Right hindlimb (tissue), 1 donor: ENCODE measurements around the gene RBM20.

Experiments used
- DNase-seq: peaks from one replicate; pipeline ENCODE4 v3.0.0-alpha.2; 2018

RBM20 gene

GRCh38 chr10:110742801-110743200 lies 98.7 kb downstream of the RBM20 start:
- DNase-seq, result no peak

DNA sequence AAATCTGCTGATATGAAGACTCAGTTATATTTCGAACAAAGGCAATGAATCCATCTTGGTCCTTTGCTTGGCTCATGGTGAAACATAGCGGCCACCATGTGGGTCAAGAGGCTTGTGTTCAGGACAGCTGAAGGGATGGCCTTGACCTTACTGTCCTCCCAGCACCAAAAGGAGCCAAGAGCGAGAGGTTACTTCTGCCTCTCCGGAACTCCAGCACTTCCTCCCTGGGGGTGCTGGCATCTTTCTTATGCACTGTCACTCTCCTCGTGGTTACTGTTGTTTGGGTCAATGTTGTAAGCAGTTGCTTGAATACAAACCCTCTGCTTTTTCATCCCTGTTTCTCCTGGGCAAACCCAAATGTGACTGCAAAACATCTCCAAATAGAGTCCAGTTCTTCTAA lies 100.6 kb downstream of the RBM20 start:
- DNase-seq, result no peak

DNA sequence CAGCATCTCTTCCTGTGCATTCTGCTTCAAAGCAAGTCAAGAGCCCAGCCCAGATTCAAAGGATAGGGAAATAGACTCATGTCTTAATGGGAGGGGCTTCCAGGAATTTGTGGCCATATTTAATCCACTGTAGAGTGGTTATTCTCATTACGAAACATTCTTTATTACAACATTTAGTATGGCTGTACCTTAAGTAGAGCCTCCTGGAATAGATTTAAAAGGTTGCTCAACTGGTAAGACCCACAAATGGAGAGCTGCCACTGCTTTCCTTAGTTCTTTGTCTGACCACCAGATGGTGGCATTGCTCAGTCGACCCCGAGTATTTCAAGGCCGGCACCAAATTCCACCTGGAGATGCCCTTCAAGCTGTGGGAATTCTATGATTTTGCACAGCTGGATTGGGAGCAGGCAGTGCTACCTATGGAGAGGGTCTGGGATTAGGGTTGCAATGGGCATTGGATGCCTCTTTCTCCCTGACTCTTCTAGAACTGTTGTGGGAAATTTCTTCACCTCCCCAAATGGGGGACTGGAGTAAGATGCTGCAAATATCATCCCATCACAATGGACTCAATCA lies 102.2 kb downstream of the RBM20 start:
- DNase-seq, result peak; percentile 72

- no peak for DNase-seq
Observed at GRCh38 chr10:110746969-110747608, 103.0 kb downstream of the RBM20 start.

GRCh38 chr10:110747609-110748464 lies 103.7 kb downstream of the RBM20 start:
- DNase-seq, result no peak

GRCh38 chr10:110748970-110749369 lies 104.8 kb downstream of the RBM20 start:
- no peak for DNase-seq

- DNase-seq, result no peak
Observed at GRCh38 chr10:110750931-110751330, 106.8 kb downstream of the RBM20 start.

GRCh38 chr10:110751850-110752249 lies 107.7 kb downstream of the RBM20 start:
- no peak for DNase-seq

- no peak for DNase-seq
Observed at GRCh38 chr10:110753462-110753861, 109.3 kb downstream of the RBM20 start.

GRCh38 chr10:110754375-110755105 lies 110.4 kb downstream of the RBM20 start:
- DNase-seq, result no peak

- DNase-seq, result no peak
Observed at GRCh38 chr10:110755781-110756180, 111.6 kb downstream of the RBM20 start.

DNA sequence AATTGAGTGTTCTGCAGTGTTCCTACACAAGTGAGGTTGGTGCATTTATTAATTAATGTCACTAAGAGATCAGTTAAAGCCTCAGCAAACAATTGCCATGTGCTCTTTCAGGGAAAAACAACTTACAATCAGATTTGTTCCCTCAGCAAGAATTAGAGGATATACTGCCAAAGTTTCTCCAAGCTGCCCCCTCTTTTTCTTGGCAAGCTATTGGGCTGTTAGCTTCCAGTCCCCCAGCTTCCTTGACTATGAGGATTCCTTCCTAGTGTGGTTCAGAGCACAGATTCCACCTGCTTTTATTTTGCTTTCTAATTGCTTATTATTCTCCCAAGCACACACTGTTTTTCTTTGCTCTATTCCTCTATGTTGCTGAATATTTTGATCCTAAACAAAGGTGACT lies 112.7 kb downstream of the RBM20 start:
- DNase-seq, result no peak

DNA sequence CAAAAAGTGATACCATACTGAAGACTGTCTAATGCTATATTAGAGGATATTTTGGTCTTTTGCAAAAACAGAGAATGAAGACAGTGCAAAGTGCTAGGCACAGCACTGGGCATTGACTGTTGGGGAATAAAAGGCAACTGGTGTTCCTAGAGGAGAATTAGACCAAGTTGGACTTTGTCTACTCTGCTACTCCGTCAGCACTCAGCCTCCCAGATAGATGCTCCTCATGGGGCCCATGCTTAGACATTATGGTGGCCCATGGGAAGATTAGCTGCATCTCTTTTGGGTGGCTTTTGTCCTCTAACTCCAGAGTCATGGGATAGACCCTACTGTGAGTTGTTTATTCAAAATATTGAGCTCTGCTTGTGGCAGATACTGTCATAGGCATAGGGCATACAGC lies 113.5 kb downstream of the RBM20 start:
- no peak for DNase-seq

- no peak for DNase-seq
Observed at GRCh38 chr10:110758128-110758765, 114.1 kb downstream of the RBM20 start.

- DNase-seq, result no peak
Observed at GRCh38 chr10:110758898-110759297, 114.8 kb downstream of the RBM20 start.

- DNase-seq, result no peak
Observed at GRCh38 chr10:110759523-110759922, 115.4 kb downstream of the RBM20 start.

- no peak for DNase-seq
Observed at GRCh38 chr10:110762109-110762848, 118.1 kb downstream of the RBM20 start.

GRCh38 chr10:110762849-110763211 lies 118.7 kb downstream of the RBM20 start:
- no peak for DNase-seq

GRCh38 chr10:110764378-110764777 lies 120.2 kb downstream of the RBM20 start:
- no peak for DNase-seq

DNA sequence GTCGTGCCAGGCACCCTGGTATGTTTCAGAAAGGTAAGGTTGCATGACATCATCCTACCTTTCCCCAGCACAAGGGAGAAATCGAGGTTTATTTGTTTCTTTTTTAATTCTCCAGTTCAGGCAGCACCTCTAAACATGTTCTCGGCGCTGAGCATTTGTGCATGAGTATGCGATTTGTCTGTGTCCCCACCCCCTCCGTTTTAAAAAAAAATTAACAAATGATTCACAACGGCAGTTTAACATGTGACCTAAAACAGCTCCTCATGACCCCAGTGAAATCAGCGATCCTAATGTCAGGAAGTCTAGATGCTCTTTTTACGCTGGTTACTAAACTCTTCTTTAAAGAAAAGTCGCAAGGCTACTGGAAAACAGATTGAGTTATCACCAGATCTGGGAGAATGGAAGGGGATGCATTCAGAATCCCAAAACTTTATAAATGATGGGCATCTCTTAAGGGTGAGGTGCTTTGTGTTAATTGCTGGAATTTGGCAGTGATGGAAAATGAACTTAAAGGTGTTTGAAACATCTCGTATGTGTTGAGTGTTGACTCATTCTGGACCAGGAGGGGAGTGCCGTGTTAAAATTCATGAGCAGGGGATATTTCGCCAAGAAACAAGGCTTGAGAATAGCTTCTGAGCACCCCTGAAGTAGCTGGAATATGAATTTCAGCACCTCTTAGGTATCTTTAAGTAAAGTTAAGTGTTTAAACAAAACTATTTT lies 120.8 kb downstream of the RBM20 start:
- no peak for DNase-seq

GRCh38 chr10:110765513-110766319 lies 121.6 kb downstream of the RBM20 start:
- DNase-seq, result no peak
